Spleen (tissue), 11 donors: Measurements from ENCODE around the gene HBM. TPM values are rescaled to one million over a fixed set of nuclear protein-coding genes. Genes with fewer than 3 reads are reported as not detected.
"Not testable (repeated sequence)": the region's sequence is repeated elsewhere in the genome, so short reads cannot be mapped to it uniquely, and the experiment has no call there.

Source experiments
- DNase-seq: peaks from one replicate; pipeline ENCODE4 v3.0.0-alpha.2; 2020
- H3K27ac ChIP-seq, 8 donors: fragments of 200-600 bp; sonication (generic) in 7 of 8; 1 replicate in 4 of 8; 2 replicates in 4 of 8; pipeline versions ENCODE4 v1.5.0 to v1.8.0; 2016 to 2021; ENCODE audit warnings: inconsistent platforms in 4 of 8, mild to moderate bottlenecking in 4 of 8, moderate library complexity in 1 of 8
- H3K27me3 ChIP-seq, 7 donors: fragments of 200-600 bp; sonication (generic) in 6 of 7; replicated peaks in 1 of 7; 1 replicate in 4 of 7; 2 replicates in 3 of 7; pipeline versions ENCODE4 v1.5.0 to v1.8.0; 2016 to 2021; ENCODE audit warnings: inconsistent platforms in 3 of 7, mild to moderate bottlenecking in 1 of 7
- H3K36me3 ChIP-seq, 6 donors: fragments of 200-600 bp; sonication (generic) in 5 of 6; 1 replicate in 4 of 6; 2 replicates in 2 of 6; pipeline versions ENCODE4 v1.5.0 to v1.8.0; 2016 to 2021; ENCODE audit warnings: inconsistent platforms in 2 of 6
- H3K4me1 ChIP-seq, 6 donors: fragments of 200-600 bp; sonication (generic) in 5 of 6; 1 replicate in 3 of 6; 2 replicates in 3 of 6; pipeline versions ENCODE4 v1.5.0 to v1.8.0; 2016 to 2021; ENCODE audit warnings: inconsistent platforms in 3 of 6
- H3K4me3 ChIP-seq, 8 donors: fragments of 200-600 bp; sonication (generic) in 7 of 8; 1 replicate in 4 of 8; 2 replicates in 4 of 8; pipeline versions ENCODE4 v1.5.0 to v1.8.0; 2016 to 2021; ENCODE audit warnings: inconsistent platforms in 4 of 8, mild to moderate bottlenecking in 4 of 8, moderate library complexity in 2 of 8
- H3K9me3 ChIP-seq, 8 donors: fragments of 200-600 bp; sonication (generic) in 7 of 8; 1 replicate in 4 of 8; 2 replicates in 4 of 8; pipeline versions ENCODE4 v1.5.0 to v1.8.0; 2016 to 2021; ENCODE audit warnings: inconsistent platforms in 4 of 8
- CTCF ChIP-seq, 11 experiments: fragments of 200-600 bp in 7 of 11; fragments of 450-650 bp in 4 of 11; sonication (generic) in 4 of 11; IDR thresholded peaks in 8 of 11; conservative IDR thresholded peaks in 3 of 11; 1 replicate in 7 of 11; 2 replicates in 4 of 11; pipeline versions ENCODE4 v1.4.0 to v1.8.0; 2016 to 2021; ENCODE audit warnings: antibody characterized with exemption in 11 of 11, inconsistent platforms in 4 of 11, mild to moderate bottlenecking in 1 of 11
- POLR2A ChIP-seq, 3 donors: fragments of 450-650 bp; IDR thresholded peaks; one replicate each; pipeline ENCODE4 v1.5.1; 2017; ENCODE audit warnings: antibody characterized with exemption in 3 of 3, mild to moderate bottlenecking in 1 of 3
- POLR2AphosphoS5 ChIP-seq, 3 donors: sonication (generic); formaldehyde crosslinking; IDR thresholded peaks; one replicate each; pipeline ENCODE4 v1.5.1; 2017; ENCODE audit warnings: antibody characterized with exemption in 3 of 3
- WGBS, 5 donors: extraction: QIAGEN DNeasy Blood & Tissue Kit in 3 of 5; methylation state at CpG; one replicate each; pipeline versions ENCODE4 v1.1.5 to v1.1.7; 2013 to 2018; 5-methylcytosine and 5-hydroxymethylcytosine counted together
- intact Hi-C: fragments of 100-400 bp; cut with DNase I; formaldehyde crosslinking; loops from one replicate; pipeline ENCODE4 v1.15.0; 2023; ENCODE audit warnings: low total_unique reads
- polyA plus RNA-seq, 3 donors: library from polyadenylated mRNA; stranded (reverse); fragments of 200-250 nt; gene quantifications; one replicate each; pipeline ENCODE4 v1.2.1, GENCODE V29; 2013
- small RNA-seq, 4 donors: library from RNA; depleted of rRNA; stranded (forward); fragments of <200 nt; gene quantifications; one replicate each; pipeline ENCODE3, GENCODE V24; 2016
- total RNA-seq, 7 donors: library from RNA; depleted of rRNA in 3 of 7; stranded (reverse); fragments of >200 nt in 3 of 7; fragmentation: NEBNext Ultra II Directional in 4 of 7; extraction: Animal tissue kit (Norgen Biotek cat#: 25700) in 4 of 7; gene quantifications; one replicate each; pipeline versions ENCODE4 v1.1.0 to v1.2.1, GENCODE V29; 2016 to 2021
- donor health status: healthy with polysubstance abuse.
- donor health status: DM: no; HTN: no; CAD: no; lungs with moderate emphysema.
- donor health status: DM: no; HTN: no; CAD: no.
- donor health status: Bipolar disorder and iron deficiency.
- donor health status: healthy.
- donor health status: DM: no; HTN: no; CAD: no.
- donor health status: DM: yes; HTN: yes; CAD: no.

HBM gene
- total and polyA plus RNA-seq, 10 donors, result 0.20 to 96.6 (median 2.9) TPM; not detected in 1

- H3K9me3 ChIP-seq, H3K27me3 ChIP-seq, H3K4me3 ChIP-seq, intact Hi-C loops, H3K27ac ChIP-seq, DNase-seq, H3K4me1 ChIP-seq: not testable (repeated sequence)
- peak in 1 of 3 donors; percentile 50 for TF ChIP-seq POLR2AphosphoS5 (IDR thresholded peaks at IDR 0.05)
- 87 to 99% (median 94%) methylated on average over 13 to 14 of the region's 14 CpGs for WGBS, 5 donors
- peaks cover 0 to 100% (median 94%) of the 10 kb centered on the region in 6 donors for H3K36me3 ChIP-seq
Observed at GRCh38 chr16:211631-212180, 45.9 kb downstream of the HBM start.

- Histone ChIP-seq H3K27ac (no peak overlapping the region), H3K9me3 (no peaks in the 10 kb centered on the region), H3K27me3 (no peaks in the 10 kb centered on the region), H3K4me1 (peaks cover 0 to 3% (median 0%) of the 10 kb centered on the region in 6 donors), H3K4me3 (no peak overlapping the region), H3K36me3 (peaks cover 0 to 100% (median 95%) of the 10 kb centered on the region in 6 donors)
- WGBS, 5 donors, result 95 to 99% (median 97%) methylated on average over 3 of the region's 3 CpGs
- DNase-seq, result no peak
- intact Hi-C loops, result no loop called here
- TF ChIP-seq CTCF (IDR thresholded peaks at IDR 0.05 in 8 of 11, conservative IDR thresholded peaks at IDR 0.05 in 3 of 11), result no peak
- TF ChIP-seq POLR2A (IDR thresholded peaks at IDR 0.05), result no peak
- TF ChIP-seq POLR2AphosphoS5 (IDR thresholded peaks at IDR 0.05), result no peak
Observed at GRCh38 chr16:212999-213398, 47.2 kb downstream of the HBM start.

Small RNA genes lying within 50 kb of the gene (small RNA-seq; reads per million reads assigned to genes)
- 0 reads per million in 4 donors for gene RF00019

Other genes starting within 250 kb of the HBM start
- gene POLR3K, start 112.4 kb upstream of the HBM start, total RNA-seq, result 10 to 100 TPM in 4 of 7 donors, 1 to 10 TPM in 3; 5.2 to 17.9 (median 13.2) TPM
- 10 to 100 TPM; 13.1 to 24.1 (median 21.2) TPM for gene POLR3K, start 112.4 kb upstream of the HBM start, polyA plus RNA-seq
- 10 to 100 TPM; 13.6 to 25.1 (median 17.2) TPM for gene SNRNP25, start 112.2 kb upstream of the HBM start, total RNA-seq
- 10 to 100 TPM; 39.8 to 48.1 (median 46.6) TPM for gene SNRNP25, start 112.2 kb upstream of the HBM start, polyA plus RNA-seq
- 10 to 100 TPM in 4 of 7 donors, 1 to 10 TPM in 3; 6.5 to 23.0 (median 14.9) TPM for gene RHBDF1, start 93.3 kb upstream of the HBM start, total RNA-seq
- gene RHBDF1, start 93.3 kb upstream of the HBM start, polyA plus RNA-seq, result 10 to 100 TPM in 1 of 3 donors, 1 to 10 TPM in 2; 7.0 to 11.4 (median 9.2) TPM
- gene MPG, start 87.8 kb upstream of the HBM start, total RNA-seq, result 10 to 100 TPM; 34.8 to 82.4 (median 50.0) TPM
- 100 to 1,000 TPM; 115 to 122 (median 121) TPM for gene MPG, start 87.8 kb upstream of the HBM start, polyA plus RNA-seq
- gene NPRL3, start 27.3 kb upstream of the HBM start, total RNA-seq, result 10 to 100 TPM; 22.7 to 38.7 (median 31.7) TPM
- 10 to 100 TPM in 2 of 3 donors, 1 to 10 TPM in 1; 8.7 to 22.4 (median 12.5) TPM for gene NPRL3, start 27.3 kb upstream of the HBM start, polyA plus RNA-seq
- 1 to 10 TPM in 1 of 7 donors, not detected in 6; 1.2 TPM for gene HBZ, start 13.3 kb upstream of the HBM start, total RNA-seq
- gene HBZ, start 13.3 kb upstream of the HBM start, polyA plus RNA-seq, result under 1 TPM in 1 of 3 donors, not detected in 2; 0.16 TPM
- gene HBA2, start 6.9 kb downstream of the HBM start, total RNA-seq, result over 10,000 TPM in 3 of 7 donors, 1,000 to 10,000 TPM in 2, 100 to 1,000 TPM in 2; 283 to 16,395 (median 9,081) TPM
- gene HBA2, start 6.9 kb downstream of the HBM start, polyA plus RNA-seq, result 1,000 to 10,000 TPM in 1 of 3 donors, 100 to 1,000 TPM in 2; 256 to 5,765 (median 344) TPM
- gene HBA1, start 10.7 kb downstream of the HBM start, total RNA-seq, result over 10,000 TPM in 1 of 7 donors, 1,000 to 10,000 TPM in 4, 100 to 1,000 TPM in 2; 276 to 25,333 (median 6,594) TPM
- 1,000 to 10,000 TPM in 1 of 3 donors, 100 to 1,000 TPM in 1, 10 to 100 TPM in 1; 77.8 to 2,221 (median 120) TPM for gene HBA1, start 10.7 kb downstream of the HBM start, polyA plus RNA-seq
- gene HBQ1, start 14.5 kb downstream of the HBM start, total RNA-seq, result 1 to 10 TPM in 4 of 7 donors, not detected in 3; 1.0 to 7.4 (median 6.6) TPM
- gene HBQ1, start 14.5 kb downstream of the HBM start, polyA plus RNA-seq, result 10 to 100 TPM in 1 of 3 donors, under 1 TPM in 2; 0.41 to 11.3 (median 0.62) TPM
- 100 to 1,000 TPM in 5 of 7 donors, 10 to 100 TPM in 2; 76.7 to 158 (median 105) TPM for gene LUC7L, start 63.5 kb downstream of the HBM start, total RNA-seq
- gene LUC7L, start 63.5 kb downstream of the HBM start, polyA plus RNA-seq, result 100 to 1,000 TPM; 110 to 318 (median 282) TPM
- gene FAM234A, start 68.8 kb downstream of the HBM start, total RNA-seq, result 10 to 100 TPM; 32.2 to 63.1 (median 42.5) TPM
- gene FAM234A, start 68.8 kb downstream of the HBM start, polyA plus RNA-seq, result 10 to 100 TPM; 13.0 to 25.9 (median 13.1) TPM
- 1 to 10 TPM; 1.0 to 5.4 (median 2.6) TPM for gene RGS11, start 110.0 kb downstream of the HBM start, total RNA-seq
- 1 to 10 TPM in 2 of 3 donors, under 1 TPM in 1; 0.79 to 5.2 (median 1.9) TPM for gene RGS11, start 110.0 kb downstream of the HBM start, polyA plus RNA-seq
- gene ARHGDIG, start 114.6 kb downstream of the HBM start, total RNA-seq, result not detected
- gene ARHGDIG, start 114.6 kb downstream of the HBM start, polyA plus RNA-seq, result under 1 TPM; 0.23 to 0.99 (median 0.26) TPM
- gene PDIA2, start 117.2 kb downstream of the HBM start, total RNA-seq, result 1 to 10 TPM in 1 of 7 donors, under 1 TPM in 2, not detected in 4; 0.28 to 1.1 (median 0.39) TPM
- 1 to 10 TPM in 2 of 3 donors, under 1 TPM in 1; 0.67 to 2.4 (median 1.4) TPM for gene PDIA2, start 117.2 kb downstream of the HBM start, polyA plus RNA-seq
- gene AXIN1, start 186.7 kb downstream of the HBM start, total RNA-seq, result 10 to 100 TPM; 22.6 to 27.3 (median 24.8) TPM
- gene AXIN1, start 186.7 kb downstream of the HBM start, polyA plus RNA-seq, result 10 to 100 TPM; 12.9 to 22.7 (median 13.6) TPM
- gene MRPL28, start 204.6 kb downstream of the HBM start, total RNA-seq, result 10 to 100 TPM; 38.0 to 64.1 (median 48.0) TPM
- 100 to 1,000 TPM in 1 of 3 donors, 10 to 100 TPM in 2; 85.0 to 108 (median 85.7) TPM for gene MRPL28, start 204.6 kb downstream of the HBM start, polyA plus RNA-seq
- gene PGAP6, start 216.0 kb downstream of the HBM start, total RNA-seq, result 10 to 100 TPM; 35.7 to 63.2 (median 51.0) TPM
- 10 to 100 TPM; 19.5 to 40.6 (median 32.2) TPM for gene PGAP6, start 216.0 kb downstream of the HBM start, polyA plus RNA-seq
- gene NME4, start 231.2 kb downstream of the HBM start, total RNA-seq, result 10 to 100 TPM; 27.3 to 71.4 (median 50.0) TPM
- 10 to 100 TPM; 43.4 to 75.8 (median 67.7) TPM for gene NME4, start 231.2 kb downstream of the HBM start, polyA plus RNA-seq
- 10 to 100 TPM in 5 of 7 donors, 1 to 10 TPM in 2; 8.9 to 14.8 (median 11.7) TPM for gene DECR2, start 235.9 kb downstream of the HBM start, total RNA-seq
- 10 to 100 TPM in 2 of 3 donors, 1 to 10 TPM in 1; 9.1 to 19.5 (median 14.1) TPM for gene DECR2, start 235.9 kb downstream of the HBM start, polyA plus RNA-seq